ENCODE data around the gene ABCD1. TPM values are rescaled to one million over a fixed set of nuclear protein-coding genes. Genes with fewer than 3 reads are reported as not detected.

ABCD1 gene
- total RNA-seq, 1 donor from 2014 or later: 18.3 TPM

DNA sequence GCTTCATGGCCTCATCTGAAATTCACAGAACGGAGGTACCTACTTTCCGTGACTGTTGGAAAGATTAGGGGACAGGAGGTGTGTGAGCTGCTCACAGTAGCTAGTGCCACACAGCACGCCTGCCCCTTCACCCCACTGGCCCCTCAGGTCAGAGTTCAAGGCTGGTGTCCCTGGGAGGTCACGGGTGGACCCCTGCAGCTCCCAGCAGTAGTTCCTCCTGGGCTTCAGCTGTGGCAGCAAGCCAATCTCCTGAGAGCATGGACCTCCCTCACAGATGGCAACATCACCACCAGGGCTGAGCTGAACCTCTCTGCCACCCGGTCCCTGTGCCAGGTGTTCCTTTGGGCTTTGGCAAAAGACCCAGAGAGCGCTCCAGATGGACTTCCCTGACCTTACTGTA, 67.7 kb downstream of the ABCD1 start:
- peaks cover 20% of the 10 kb centered on the region for H3K4me1 Mint-ChIP-seq
- no peak for DNase-seq (ENCODE audit: low spot score in 2 of 2, unreplicated experiment in 2 of 2)
- no peak overlapping the region for H3K27ac Mint-ChIP-seq
- TF ChIP-seq, protein P1, sequence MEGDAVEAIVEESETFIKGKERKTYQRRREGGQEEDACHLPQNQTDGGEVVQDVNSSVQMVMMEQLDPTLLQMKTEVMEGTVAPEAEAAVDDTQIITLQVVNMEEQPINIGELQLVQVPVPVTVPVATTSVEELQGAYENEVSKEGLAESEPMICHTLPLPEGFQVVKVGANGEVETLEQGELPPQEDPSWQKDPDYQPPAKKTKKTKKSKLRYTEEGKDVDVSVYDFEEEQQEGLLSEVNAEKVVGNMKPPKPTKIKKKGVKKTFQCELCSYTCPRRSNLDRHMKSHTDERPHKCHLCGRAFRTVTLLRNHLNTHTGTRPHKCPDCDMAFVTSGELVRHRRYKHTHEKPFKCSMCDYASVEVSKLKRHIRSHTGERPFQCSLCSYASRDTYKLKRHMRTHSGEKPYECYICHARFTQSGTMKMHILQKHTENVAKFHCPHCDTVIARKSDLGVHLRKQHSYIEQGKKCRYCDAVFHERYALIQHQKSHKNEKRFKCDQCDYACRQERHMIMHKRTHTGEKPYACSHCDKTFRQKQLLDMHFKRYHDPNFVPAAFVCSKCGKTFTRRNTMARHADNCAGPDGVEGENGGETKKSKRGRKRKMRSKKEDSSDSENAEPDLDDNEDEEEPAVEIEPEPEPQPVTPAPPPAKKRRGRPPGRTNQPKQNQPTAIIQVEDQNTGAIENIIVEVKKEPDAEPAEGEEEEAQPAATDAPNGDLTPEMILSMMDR (IDR thresholded peaks at IDR 0.05; ENCODE audit: unreplicated experiment): no peak
- no peak overlapping the region for H3K4me3 Mint-ChIP-seq
- H3K9me3 Mint-ChIP-seq: peaks cover 8% of the 10 kb centered on the region
- no peaks in the 10 kb centered on the region for H3K27me3 Mint-ChIP-seq (ENCODE audit: low read depth)
- peaks cover 5% of the 10 kb centered on the region for H3K36me3 Mint-ChIP-seq

DNA sequence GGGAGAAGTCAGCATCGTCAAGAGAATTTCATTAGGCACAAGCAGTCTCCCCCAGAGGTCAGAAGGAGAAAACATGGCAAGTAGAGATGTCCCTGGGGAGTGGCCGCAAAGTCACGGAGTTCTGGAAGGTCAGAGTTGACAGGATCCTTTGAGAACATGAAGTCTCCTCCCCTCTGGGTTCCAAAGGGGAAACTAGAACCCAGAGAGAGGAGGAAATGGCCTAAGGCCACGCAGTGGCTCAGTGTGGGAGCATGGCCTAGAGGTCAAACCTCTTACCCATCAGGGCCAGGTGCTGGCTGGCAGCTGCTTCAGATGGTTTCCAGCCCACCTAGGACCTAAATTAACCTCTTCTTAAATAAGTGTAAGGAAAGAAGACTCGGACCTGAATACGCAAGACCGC, 68.6 kb downstream of the ABCD1 start:
- peak overlapping the region; percentile 69 for H3K27ac Mint-ChIP-seq
- no peak for DNase-seq (ENCODE audit: low spot score in 2 of 2, unreplicated experiment in 2 of 2)
- H3K4me1 Mint-ChIP-seq: peaks cover 20% of the 10 kb centered on the region
- H3K36me3 Mint-ChIP-seq: peaks cover 3% of the 10 kb centered on the region
- H3K9me3 Mint-ChIP-seq: peaks cover 8% of the 10 kb centered on the region
- TF ChIP-seq, protein P1 (IDR thresholded peaks at IDR 0.05; ENCODE audit: unreplicated experiment): no peak
- no peaks in the 10 kb centered on the region for H3K27me3 Mint-ChIP-seq (ENCODE audit: low read depth)
- peak overlapping the region; percentile 89 for H3K4me3 Mint-ChIP-seq

Other genes with a start within 250 kb of the ABCD1 start
- gene BGN, start 229.9 kb upstream of the ABCD1 start, total RNA-seq: 114 to 121 TPM (median 121 TPM) in 3 replicates
- gene ATP2B3, start 207.2 kb upstream of the ABCD1 start, total RNA-seq: 0.82 to 0.99 TPM (median 0.83 TPM) in 3 replicates
- gene CCNQ, start 125.7 kb upstream of the ABCD1 start, total RNA-seq: 17.2 to 19.1 TPM (median 17.3 TPM) in 3 replicates
- gene DUSP9, start 77.7 kb upstream of the ABCD1 start, total RNA-seq: 3.5 to 4.2 TPM (median 3.7 TPM) in 3 replicates
- 28.2 to 35.1 TPM (median 28.5 TPM) in 3 replicates for gene PNCK, start 51.0 kb upstream of the ABCD1 start, total RNA-seq
- 65.3 to 68.0 TPM (median 65.6 TPM) in 3 replicates for gene SLC6A8, start 36.9 kb upstream of the ABCD1 start, total RNA-seq
- gene BCAP31, start 469 bp upstream of the ABCD1 start, total RNA-seq: 116 to 121 TPM (median 118 TPM) in 3 replicates
- 3.6 to 4.3 TPM (median 4.3 TPM) in 3 replicates for gene PLXNB3, start 39.4 kb downstream of the ABCD1 start, total RNA-seq
- gene SRPK3, start 56.2 kb downstream of the ABCD1 start, total RNA-seq: 0.14 to 0.16 TPM in 2 of 3 replicates, not detected in the other
- 49.6 to 55.0 TPM (median 53.5 TPM) in 3 replicates for gene IDH3G, start 69.5 kb downstream of the ABCD1 start, total RNA-seq
- gene SSR4, start 69.8 kb downstream of the ABCD1 start, total RNA-seq: 213 to 228 TPM (median 214 TPM) in 3 replicates
- 6.8 to 8.8 TPM (median 7.6 TPM) in 3 replicates for gene PDZD4, start 105.7 kb downstream of the ABCD1 start, total RNA-seq
- gene L1CAM, start 161.3 kb downstream of the ABCD1 start, total RNA-seq: 1.4 to 2.1 TPM (median 2.1 TPM) in 3 replicates
- gene AVPR2, start 179.8 kb downstream of the ABCD1 start, total RNA-seq: not detected in 3 replicates
- gene ARHGAP4, start 201.4 kb downstream of the ABCD1 start, total RNA-seq: 52.2 to 64.4 TPM (median 62.8 TPM) in 3 replicates
- 76.8 to 82.0 TPM (median 79.3 TPM) in 3 replicates for gene NAA10, start 210.2 kb downstream of the ABCD1 start, total RNA-seq
- 7.2 to 8.5 TPM (median 7.2 TPM) in 3 replicates for gene RENBP, start 219.8 kb downstream of the ABCD1 start, total RNA-seq
- gene HCFC1, start 247.0 kb downstream of the ABCD1 start, total RNA-seq: 96.3 to 99.9 TPM (median 98.5 TPM) in 3 replicates
- 11.5 to 15.0 TPM (median 14.2 TPM) in 3 replicates for gene TMEM187, start 247.9 kb downstream of the ABCD1 start, total RNA-seq

All from mesothelial cell of epicardium (in vitro differentiated cells).